Fibroblast of skin of abdomen (primary cell): Measurements from ENCODE around the gene NUDT1.

Experiments used
- DNase-seq: peaks from one replicate; pipeline ENCODE4 v3.0.0-alpha.2; 2013

The NUDT1 gene

DNA sequence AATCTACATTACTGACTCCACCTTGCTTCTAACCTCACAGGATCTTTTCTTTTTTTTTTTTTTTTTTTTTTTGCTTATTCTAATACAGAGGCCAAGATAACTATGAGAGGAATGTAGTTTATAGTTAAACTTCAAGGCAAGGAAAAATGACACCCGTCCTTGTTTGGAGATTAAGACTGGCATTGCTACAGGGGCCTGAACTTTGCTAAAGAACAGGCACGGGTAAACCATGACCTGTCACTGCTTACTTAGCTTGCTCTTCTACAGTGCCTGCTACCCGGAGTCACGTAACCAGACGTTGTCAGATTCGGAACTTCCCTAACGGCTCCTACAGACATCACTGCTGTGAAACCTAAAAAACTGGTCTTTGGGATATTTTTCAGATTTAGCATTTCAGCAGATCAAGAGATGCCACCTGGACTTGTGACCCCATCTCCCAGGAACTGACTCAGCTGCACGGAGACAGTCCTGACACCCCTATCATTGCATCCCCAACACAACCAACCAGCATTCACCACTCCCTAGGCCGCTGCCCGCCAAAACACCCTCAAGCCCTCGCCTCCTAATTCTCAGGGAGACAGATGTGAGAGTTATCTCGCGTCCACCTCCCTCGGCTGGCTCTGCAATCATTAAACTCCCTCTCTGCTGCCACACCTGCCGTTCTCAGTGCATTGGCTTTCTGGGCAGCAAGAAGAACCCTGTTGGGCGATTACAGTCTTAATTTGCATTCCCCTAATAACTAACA is 36.8 kb upstream of the NUDT1 start:
- DNase-seq, result no peak

DNA sequence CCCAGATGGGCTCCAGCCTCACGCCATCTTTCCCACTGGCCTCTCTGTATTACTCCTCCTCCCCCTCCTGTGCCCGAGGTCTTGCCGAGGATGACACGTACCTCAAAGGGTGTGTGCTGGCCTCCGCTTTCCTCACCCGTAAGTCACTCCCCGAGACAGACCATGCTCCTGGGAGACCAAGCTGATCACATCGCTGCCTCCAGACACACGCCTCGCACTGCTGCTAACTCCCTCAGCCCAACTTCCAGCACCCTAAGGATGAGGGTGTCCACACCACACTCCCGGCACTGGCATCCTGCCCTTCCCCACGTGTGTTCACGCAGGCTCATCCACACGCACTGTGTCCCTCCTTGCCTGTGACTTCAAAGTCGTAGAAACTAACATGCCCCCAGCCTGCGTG is 33.3 kb upstream of the NUDT1 start:
- no peak for DNase-seq

DNA sequence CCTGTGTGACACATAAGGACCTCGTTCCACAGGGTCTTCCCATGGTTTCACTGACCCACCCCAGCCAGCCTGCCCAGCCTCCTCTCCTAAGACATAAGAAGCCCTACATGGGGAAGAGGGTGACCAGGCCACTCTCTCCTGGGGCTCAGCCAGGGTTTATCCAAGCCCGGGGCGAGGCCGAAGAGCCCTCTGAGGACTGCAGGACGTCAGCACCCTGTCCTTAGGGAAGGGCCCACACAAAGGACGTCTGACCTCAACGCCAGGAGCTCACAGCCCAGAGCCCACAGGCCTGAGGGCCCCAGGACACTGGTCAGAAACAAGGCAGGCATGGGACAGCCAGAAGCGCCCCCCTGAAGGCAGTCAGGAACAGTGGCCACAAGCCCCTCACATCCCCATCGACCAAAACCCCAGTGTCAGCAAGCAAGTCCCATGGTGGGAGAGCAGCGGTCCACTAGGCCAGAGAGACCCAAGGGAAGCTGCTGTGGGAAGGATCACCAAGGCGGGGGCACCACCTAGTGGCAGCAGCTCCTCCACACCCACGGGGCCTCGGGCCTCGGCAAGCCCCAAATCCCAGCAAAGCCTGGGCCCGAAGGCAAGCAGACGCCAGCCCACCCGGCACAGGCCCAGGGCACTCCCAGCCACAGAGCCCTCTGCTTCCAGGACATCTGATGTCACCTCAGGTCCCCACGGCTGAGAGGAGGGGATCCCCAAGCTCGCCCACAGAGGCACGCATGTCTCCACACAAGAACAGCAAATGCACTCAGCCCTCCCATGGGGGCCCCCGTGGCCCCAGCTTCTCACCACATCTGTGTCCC is 32.7 kb upstream of the NUDT1 start:
- peak; percentile 78 for DNase-seq

DNA sequence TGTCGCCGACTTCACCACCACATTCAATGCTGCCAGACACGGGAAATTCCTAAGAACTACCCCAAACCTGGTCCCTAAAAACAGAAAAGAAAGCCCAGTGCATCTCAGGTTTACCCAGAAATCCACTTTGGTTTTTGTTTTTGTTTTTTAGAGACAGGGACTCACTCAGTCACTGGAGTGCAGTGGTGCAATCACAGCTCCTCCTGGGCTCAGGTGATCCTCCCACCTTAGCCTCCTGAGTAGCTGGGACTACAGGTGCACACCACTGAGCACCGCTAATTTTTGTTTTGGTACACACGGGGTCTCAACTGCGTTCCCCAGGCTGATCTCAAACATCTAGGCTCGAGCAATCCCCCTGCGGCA is 32.1 kb upstream of the NUDT1 start:
- no peak for DNase-seq

DNA sequence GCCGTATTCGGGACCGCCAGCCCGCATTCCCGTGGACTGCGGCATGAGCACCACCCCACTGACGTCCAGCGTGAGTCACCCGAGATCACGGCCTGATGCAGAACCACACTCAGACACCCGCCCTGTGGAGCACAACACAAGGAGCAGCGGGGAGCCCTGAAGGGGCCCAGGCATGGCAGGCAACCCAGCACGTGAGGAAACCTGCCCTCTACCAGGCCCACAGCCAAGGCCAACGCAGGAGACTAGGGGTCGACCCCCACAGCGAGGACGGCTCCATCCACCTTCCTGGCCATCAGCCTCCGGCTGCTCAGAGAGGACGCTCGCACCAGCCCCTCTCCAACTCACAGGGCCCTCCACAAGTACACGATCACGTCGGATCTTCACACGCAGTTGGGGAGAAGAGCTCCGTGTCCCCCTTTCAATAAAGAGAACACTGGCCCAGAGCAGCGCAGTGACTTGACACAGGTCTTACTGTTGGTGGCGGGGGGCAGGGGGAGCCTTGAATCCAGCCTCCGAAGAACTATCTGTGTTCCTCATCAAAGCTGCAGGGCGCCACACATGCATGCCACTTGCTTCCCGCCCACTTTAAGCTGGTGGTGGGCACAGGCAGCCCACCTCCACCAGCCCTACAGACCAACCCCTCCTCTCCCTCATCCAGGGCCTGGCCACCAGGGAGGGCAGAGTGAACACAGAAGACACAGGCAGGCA is 31.3 kb upstream of the NUDT1 start:
- no peak for DNase-seq

DNA sequence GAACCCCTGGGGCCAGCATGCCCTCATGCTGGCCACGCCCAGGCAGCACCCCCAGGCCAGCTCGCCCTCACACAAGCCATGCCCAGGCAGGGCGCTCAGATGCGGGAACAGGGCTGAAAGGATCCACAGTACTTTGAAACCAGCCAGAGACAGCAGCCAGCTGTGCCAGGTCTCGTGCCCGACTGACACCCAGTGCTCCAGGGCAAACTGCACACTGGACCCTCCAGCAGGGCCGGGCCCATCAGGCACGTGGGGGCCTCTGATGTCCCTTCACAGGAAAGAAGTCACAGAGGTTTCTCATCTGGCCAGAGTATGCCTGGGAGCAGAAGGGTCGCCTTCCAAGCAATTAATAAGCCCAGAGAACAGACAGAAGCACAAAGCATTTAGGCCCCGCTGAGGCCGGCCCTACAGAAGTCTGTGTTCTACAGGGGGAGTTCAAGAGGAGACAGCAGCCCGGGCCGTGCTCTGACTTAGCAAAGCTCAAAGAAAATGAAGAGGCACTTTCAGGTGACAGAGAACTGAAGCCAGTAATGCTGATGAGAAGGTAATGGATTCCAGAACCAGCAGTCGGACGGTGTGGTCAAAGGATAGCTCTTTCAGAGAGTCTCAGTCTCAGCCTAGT is 30.7 kb upstream of the NUDT1 start:
- DNase-seq, result no peak

DNA sequence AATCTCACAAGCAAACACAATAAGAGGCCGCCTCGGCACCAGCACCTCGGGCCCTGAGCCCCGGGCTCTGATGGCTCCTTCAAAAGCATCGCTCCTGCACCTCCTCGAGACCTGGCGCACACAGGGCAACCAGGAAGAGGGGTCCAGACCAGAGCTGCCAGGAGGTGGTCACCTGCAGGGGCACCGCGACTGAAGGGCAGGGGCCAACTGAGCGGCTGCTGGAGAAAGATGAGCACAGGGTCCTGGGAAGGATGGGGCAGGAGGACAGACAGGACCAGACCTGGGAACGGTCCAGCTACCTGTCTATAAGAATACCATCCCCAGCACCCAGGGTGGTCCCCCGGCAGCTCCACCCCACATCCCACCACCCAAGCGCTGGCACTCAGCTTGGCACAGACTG is 30.1 kb upstream of the NUDT1 start:
- no peak for DNase-seq

DNA sequence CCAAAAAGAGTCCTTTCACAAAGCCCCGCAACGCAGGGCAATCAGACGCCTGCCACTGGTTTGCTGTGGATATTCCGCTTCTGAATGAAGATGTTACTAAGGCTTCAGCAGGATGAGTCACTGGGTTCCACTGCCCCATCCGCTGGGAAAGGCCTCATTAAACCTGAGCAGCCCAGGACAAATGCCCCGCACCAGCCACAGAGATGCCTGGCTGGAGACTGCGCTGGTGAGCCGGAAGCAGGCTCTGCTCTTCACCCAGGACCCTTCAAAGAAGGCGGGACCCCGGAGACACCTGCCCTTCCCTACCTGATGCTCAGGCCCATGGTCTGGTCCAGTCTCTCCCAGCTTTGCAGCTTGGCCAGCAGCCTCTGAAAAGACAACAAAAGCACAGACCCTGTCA is 29.1 kb upstream of the NUDT1 start:
- no peak for DNase-seq

DNA sequence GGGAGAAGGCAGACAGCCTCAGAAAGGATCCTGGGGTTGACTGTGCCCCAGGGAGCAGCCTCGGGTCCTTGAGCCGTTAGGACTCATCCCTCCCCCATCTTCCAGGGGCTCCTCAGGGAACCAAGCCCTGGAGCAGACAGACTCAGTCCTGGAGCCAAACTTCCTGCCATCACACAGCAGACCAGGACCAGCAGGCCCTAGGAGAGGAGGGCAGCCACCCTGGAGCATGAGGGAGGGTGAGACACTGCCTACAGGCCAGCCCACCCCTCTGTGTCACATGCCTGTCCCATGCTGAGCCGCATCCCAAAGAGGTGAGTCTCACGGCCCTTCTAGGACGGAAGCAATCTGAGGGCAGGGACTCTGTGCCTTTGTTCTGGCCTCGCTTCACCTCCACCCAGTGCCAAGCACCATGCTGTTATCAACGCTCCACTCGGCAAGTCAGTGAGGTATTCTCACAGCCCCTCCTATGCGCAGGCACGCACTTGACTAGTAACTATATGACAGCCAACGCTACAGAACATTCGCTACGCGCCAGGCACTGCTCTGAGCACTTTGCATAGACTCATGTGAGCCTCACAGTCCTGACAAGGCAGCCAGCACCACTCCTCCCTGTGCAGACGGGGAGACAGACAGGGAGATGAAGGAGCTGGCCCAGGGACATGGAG is 28.3 kb upstream of the NUDT1 start:
- no peak for DNase-seq

DNA sequence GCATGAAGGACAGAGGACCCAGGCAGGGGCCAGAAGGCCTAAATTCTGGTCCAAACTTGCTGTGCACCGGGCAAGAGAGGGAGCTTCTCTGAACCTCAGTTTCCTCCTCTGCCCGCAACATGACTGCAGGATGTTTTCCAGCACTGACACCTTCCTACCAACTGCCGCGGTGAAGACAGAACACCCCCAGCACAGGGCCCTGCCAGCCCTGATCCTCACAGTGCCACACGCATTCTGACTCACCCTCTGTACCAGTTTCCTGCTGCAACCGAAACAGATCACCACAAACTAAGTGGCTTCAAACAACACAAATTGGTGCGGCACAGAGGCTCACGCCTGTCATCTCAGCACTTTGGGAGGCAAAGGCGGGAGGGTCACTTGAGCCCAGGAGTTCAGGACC is 27.4 kb upstream of the NUDT1 start:
- no peak for DNase-seq

DNA sequence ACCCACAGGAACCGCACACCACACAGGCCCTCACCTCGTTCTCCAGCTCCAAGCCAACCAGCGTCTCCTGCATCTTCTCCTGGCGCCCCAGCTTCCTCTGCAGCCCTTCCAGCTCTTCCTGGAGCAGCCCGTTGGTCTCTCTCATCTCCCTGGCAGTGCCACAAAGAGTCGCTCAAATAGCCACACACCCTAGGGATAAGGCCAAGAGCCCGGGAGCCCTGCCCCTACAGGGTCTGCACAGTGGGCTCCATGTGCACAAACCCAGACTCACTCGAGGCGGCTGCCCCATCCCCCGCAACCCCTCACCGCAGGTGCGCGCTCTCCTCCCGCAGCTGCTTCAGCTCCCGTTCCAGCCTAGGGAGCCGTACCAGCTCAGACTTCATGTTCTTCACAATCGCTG is 26.2 kb upstream of the NUDT1 start:
- DNase-seq, result no peak

DNA sequence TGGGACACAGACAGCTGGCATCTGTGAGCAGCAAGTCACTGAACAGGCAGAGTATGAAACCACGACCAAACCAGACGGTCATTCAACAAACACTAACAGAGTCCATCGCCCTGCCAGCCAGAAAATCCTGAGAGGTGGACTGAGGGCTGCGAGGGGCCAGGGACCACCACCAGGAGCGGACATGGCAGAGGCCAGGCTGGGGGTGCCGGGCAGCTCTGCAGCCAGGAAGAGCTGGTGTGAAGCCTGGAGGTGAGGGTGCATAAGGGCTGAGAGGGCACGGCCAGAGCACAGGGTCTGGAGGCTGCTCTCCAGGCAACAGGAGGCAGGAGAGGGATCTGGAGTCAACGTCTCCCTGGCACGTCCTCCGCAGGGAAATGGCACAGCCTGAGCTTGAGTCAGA is 24.8 kb upstream of the NUDT1 start:
- DNase-seq, result no peak

DNA sequence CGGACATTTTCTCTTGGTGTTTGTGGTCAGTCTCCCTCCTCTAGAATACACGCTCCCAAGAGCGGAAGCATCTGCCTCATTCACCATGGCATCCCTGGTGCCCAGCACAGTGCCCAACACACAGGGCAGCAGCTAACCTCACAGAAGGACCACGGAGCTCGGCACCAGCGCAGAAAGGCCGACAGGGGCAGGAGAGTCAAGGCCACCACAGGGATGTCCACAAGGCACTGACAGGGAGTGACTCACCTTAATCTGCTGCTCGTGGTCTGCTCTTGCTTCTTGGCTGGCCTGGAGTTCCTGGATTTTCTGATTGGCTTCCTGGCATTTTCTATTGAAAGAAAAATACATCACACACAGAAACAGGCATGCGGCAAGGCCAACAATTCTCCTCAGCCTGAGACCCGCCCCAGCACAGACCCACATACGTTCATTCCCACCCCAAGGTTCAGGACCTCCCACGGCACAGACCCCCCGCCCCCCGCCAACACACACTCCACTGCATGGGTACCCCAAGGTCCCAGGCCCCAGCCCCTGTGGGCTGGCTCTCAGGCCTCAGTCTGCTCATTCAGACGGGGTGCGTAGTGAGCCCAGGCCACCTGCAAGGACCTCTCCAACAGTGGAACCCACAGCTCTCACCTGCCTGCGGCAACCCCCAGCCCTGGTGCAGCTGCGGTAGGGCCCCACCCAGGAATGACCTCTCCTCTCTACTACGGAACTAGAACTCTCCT is 24.1 kb upstream of the NUDT1 start:
- DNase-seq, result no peak

DNA sequence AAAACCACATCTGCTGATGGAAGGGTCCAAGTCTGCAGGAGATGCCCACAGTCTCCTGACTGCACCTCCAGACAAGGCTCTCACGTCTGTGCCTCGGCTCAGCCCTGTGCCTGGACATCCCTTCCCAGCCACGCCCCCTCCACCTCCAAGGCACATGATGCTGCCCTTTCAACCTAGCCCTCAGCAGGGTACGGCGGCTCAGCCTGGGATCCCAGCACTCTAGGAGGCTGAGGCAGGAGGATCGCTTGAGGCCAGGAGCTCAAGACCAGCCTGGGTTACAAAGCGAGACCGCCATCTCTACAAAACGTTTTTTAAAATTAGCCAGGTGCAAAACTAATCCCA is 23.6 kb upstream of the NUDT1 start:
- no peak for DNase-seq

DNA sequence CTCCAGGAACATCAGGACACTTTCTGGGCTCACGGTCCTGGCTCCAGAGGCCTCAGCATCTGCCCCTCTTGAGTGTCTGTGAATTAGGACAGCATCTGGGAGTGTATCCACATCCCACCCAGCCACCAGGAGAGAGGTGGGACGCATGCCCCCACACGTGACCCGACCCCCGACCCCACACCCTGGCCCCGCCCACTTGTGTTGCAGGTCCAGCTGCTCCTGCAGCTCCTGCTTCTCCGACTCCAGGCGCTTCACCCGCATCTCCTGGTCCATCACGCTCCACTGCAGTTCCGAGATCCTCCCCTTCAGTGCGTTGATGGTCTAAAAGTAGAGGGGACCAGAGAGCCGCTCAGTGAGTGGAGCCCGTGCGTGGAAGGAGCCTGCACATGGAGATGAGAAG is 22.9 kb upstream of the NUDT1 start:
- DNase-seq, result no peak

DNA sequence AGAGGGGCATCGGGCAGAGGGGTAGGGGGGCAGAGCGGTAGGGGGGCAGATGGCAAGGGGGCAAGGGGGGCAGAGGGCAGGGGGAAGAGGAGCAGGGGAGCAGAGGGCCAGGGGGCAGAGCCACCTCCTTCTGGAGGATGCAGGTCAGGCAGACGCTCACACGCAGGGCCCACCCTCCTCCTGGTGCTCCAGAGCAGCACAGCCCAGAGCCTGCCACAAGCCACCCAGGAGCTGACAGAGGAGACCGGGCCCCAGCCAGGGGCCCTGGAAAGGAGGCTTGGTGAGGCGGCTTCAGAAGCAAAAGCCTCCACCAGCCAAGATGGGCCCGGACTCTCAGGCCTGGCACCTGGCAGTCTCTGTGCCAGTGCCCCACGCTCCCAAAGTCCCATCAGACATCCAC is 22.4 kb upstream of the NUDT1 start:
- DNase-seq, result no peak

DNA sequence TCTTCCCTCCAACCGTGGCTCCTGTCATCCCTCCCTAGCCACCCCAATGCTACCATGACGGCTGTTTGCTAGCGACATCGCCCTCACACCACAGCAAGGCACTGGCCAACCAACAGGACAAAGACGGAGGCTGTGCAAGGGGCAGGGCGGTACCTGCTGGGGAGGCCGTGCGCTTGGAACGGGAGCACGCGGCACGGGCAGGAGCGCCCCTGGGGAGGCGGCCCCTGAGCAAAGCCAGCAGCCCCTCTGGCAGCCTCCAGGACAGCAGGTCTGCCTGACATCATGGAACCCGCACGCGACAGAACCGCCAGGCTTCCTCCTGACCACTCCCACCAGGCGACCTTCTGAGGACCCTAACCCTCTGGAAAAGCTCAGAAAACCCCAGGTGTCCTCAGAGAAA is 22.0 kb upstream of the NUDT1 start:
- DNase-seq, result no peak

DNA sequence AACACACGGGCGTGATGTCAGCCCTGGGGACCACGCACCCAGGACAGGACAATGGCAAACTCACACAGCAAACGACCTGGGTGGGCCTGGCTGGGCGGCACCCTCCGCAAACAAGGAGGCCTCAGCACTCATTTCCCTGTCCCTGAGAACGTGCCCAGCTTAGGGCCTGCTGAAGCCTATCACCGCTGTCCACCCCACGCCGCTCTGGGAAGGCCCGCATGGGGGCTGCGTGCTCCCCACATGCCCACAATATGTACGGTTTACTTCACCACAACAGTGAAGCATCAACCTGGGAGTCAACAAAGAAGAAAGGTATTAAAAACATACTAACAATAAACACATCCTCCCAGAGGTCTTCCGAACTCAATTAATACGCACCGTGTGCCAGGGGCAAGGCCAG is 21.5 kb upstream of the NUDT1 start:
- DNase-seq, result no peak

DNA sequence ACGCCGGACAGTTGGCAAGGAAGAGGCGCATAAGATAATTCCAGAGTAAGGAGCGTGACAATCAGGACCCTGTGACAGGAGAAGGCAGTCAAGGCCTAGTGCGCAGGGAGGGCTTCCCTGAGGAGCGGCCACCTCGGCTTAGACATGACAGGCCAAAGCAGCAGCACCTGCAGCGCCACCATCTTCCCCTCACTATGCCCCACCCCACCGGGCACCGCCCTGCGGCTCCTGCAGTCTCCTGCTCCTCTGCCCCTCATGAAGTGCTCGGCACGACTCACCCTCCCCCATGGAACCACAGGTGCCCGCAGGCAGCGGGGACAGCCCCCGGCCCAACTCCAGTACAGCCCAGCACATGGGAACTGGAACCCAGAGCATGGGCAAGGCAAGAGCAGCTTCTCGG is 21.1 kb upstream of the NUDT1 start:
- DNase-seq, result no peak

DNA sequence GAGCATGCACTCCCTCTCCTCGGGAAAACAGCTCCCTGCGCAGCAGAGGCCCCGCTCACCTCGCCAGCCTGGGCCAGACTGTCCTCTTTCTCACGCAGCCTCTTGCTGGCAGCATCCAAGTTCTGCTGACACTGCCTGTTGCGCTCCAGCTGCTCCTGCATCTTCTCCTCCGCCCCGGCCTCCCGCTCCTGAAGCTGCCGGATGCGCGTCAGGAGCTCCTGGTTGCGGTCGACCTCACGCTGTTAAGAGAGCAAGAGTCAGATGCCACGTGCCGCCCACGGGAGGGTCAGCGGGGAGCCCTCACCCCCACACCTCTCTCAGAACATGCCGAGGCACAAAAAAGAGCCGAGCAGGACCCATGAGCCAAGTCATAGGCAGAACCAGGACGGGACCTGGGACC is 19.5 kb upstream of the NUDT1 start:
- no peak for DNase-seq

DNA sequence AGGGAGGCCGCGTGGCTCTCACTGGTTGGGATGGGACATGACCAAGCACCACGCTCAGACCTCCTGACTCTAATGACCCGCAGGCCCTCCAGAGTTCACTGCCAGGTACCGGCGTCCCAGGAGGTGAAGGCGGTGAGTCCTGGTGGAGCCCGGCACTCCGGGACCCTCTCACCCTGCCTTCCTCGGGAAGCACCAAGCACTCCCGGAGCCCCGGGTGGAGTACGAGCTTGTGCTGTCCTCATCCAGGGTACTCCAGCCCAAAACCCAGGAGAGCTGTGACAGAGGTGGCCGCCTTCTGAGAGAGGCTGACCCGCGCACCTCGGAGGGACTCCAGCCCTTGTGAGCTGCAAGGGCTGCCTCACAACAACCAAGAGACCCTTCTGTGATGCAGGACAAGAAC is 18.7 kb upstream of the NUDT1 start:
- no peak for DNase-seq

DNA sequence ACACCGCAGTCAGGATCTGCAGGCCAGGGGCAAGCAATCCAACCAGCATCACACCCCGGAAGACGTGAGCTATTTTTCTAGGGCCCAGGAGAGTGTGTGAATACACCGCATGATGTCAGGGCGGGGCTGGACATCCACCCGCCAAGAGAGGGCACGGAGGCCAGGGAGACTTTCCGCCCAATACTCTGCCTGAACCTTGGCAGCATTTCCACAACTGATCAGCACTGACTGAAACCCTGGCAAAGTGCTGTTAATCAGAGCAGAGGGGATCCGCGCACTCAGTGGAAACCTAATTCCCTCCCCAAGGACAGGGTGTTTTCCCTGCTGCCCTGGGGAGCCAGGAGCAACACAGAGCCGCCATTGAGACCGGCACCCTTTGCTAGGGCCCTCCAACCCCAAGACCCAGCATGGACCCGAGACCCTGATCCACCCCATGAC is 17.5 kb upstream of the NUDT1 start:
- DNase-seq, result no peak
